ENCODE measurements around the gene BTD. TPM values are rescaled to one million over a fixed set of nuclear protein-coding genes. Genes with fewer than 3 reads are reported as not detected.

The BTD gene
- polyA plus RNA-seq, 1 donor (not counting 4 experiments of a cell fraction or from before 2014, with no cell fraction given) = 12.0 TPM

DNA sequence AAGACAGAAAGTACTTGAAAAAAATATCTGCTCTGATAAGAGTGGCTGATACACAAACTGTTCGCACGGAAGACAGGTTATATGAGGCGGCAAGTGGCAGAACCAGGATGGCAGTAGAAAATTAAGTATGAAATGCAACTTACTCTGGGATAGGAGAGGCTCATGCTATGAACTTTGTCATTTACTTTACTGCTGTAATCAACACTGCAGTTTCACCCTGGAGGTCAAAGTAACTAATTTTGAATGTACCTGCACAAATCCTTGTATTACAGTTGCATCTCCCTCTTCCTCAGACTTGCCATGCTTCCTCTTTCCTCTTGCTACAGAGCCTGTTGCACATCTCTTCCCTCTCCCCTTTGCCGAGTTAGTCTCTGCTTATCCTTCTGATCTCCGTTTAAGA lies 39.0 kb upstream of the BTD start:
- FAIRE-seq (no peak), DNase-seq (ENCODE audit: low read depth, low spot score) (no peak)
- Histone ChIP-seq H4K20me1 (ENCODE audit: control insufficient read depth, extremely low read depth, insufficient read depth, low read length) (no peaks in the 10 kb centered on the region), H3K9me3 (ENCODE audit: control insufficient read depth, low read depth, low read length) (no peaks in the 10 kb centered on the region), H3K4me2 (ENCODE audit: control insufficient read depth, extremely low read depth, insufficient read depth, low read depth, low read length) (no peak overlapping the region), H3K4me3 (ENCODE audit: control insufficient read depth in 2 of 3, extremely low read depth in 1 of 3, insufficient read depth in 2 of 3, low read depth in 1 of 3, low read length in 3 of 3) (no peak overlapping the region), H3K36me3 (ENCODE audit: control insufficient read depth in 2 of 2, extremely low read depth in 1 of 2, insufficient read depth in 2 of 2, low read length in 2 of 2) (peaks cover 7 to 11% of the 10 kb centered on the region in 2 experiments), H3K27me3 (ENCODE audit: control insufficient read depth, extremely low read depth, insufficient read depth, low read length) (no peaks in the 10 kb centered on the region), H3K27ac (ENCODE audit: control insufficient read depth, insufficient read depth, low read length) (no peak overlapping the region), H3K9me1 (ENCODE audit: control insufficient read depth, extremely low read depth, insufficient read depth, low read length) (no peaks in the 10 kb centered on the region), H3K9ac (ENCODE audit: control insufficient read depth, extremely low read depth, insufficient read depth, low read length) (no peak overlapping the region), H3K79me2 (ENCODE audit: control insufficient read depth, insufficient read depth, low read length) (no peaks in the 10 kb centered on the region), H3K4me1 (ENCODE audit: control insufficient read depth, extremely low read depth, insufficient read depth, low read length) (peaks cover 3% of the 10 kb centered on the region), H2AFZ (ENCODE audit: control insufficient read depth, low read length) (no peak overlapping the region)
- TF ChIP-seq, protein P1, sequence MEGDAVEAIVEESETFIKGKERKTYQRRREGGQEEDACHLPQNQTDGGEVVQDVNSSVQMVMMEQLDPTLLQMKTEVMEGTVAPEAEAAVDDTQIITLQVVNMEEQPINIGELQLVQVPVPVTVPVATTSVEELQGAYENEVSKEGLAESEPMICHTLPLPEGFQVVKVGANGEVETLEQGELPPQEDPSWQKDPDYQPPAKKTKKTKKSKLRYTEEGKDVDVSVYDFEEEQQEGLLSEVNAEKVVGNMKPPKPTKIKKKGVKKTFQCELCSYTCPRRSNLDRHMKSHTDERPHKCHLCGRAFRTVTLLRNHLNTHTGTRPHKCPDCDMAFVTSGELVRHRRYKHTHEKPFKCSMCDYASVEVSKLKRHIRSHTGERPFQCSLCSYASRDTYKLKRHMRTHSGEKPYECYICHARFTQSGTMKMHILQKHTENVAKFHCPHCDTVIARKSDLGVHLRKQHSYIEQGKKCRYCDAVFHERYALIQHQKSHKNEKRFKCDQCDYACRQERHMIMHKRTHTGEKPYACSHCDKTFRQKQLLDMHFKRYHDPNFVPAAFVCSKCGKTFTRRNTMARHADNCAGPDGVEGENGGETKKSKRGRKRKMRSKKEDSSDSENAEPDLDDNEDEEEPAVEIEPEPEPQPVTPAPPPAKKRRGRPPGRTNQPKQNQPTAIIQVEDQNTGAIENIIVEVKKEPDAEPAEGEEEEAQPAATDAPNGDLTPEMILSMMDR (optimal IDR thresholded peaks at IDR 0.05 in 1 of 3, IDR thresholded peaks at IDR 0.05 in 1 of 3, conservative IDR thresholded peaks at IDR 0.05 in 1 of 3; ENCODE audit: extremely low read depth in 1 of 3, insufficient read depth in 2 of 3, low read length in 3 of 3) = no peak
- no peak for TF ChIP-seq EZH2 (IDR thresholded peaks at IDR 0.05; ENCODE audit: low read length)
- dilution Hi-C loops (cut with MboI; ENCODE audit: extremely low pct_ligation_motif_present, low sequenced_read_pairs) = no loop called here

DNA sequence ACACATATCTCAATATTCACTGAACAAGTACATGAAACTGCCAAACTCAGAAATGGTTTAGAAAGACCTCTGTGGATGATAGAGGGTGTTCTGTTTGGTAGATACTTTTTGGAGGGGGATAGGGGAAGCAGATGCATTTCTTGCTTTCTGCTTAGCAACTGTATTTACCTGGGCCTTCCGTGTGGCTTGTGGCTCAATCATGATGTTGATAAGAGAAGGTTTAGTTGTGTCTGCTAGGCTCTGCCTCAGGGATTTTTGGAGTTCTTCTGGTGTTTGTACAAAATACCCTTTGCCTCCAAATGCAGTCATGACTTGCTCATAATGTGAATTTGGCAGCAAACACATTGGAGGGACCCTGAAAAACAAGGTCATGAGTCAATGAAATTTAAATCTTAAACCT lies 38.4 kb upstream of the BTD start:
- H2AFZ ChIP-seq (ENCODE audit: control insufficient read depth, low read length) = no peak overlapping the region
- no peak for DNase-seq (ENCODE audit: low read depth, low spot score)
- no peak for FAIRE-seq
- H3K36me3 ChIP-seq (ENCODE audit: control insufficient read depth in 2 of 2, extremely low read depth in 1 of 2, insufficient read depth in 2 of 2, low read length in 2 of 2) = peaks cover 7 to 12% of the 10 kb centered on the region in 2 experiments
- no peaks in the 10 kb centered on the region for H3K9me3 ChIP-seq (ENCODE audit: control insufficient read depth, low read depth, low read length)
- no peak overlapping the region for H3K9ac ChIP-seq (ENCODE audit: control insufficient read depth, extremely low read depth, insufficient read depth, low read length)
- no peak overlapping the region for H3K4me3 ChIP-seq (ENCODE audit: control insufficient read depth in 2 of 3, extremely low read depth in 1 of 3, insufficient read depth in 2 of 3, low read depth in 1 of 3, low read length in 3 of 3)
- no peaks in the 10 kb centered on the region for H4K20me1 ChIP-seq (ENCODE audit: control insufficient read depth, extremely low read depth, insufficient read depth, low read length)
- no peaks in the 10 kb centered on the region for H3K79me2 ChIP-seq (ENCODE audit: control insufficient read depth, insufficient read depth, low read length)
- TF ChIP-seq, protein P1 (optimal IDR thresholded peaks at IDR 0.05 in 1 of 3, IDR thresholded peaks at IDR 0.05 in 1 of 3, conservative IDR thresholded peaks at IDR 0.05 in 1 of 3; ENCODE audit: extremely low read depth in 1 of 3, insufficient read depth in 2 of 3, low read length in 3 of 3) = no peak
- no peak for TF ChIP-seq EZH2 (IDR thresholded peaks at IDR 0.05; ENCODE audit: low read length)
- dilution Hi-C loops (cut with MboI; ENCODE audit: extremely low pct_ligation_motif_present, low sequenced_read_pairs) = no loop called here
- H3K27me3 ChIP-seq (ENCODE audit: control insufficient read depth, extremely low read depth, insufficient read depth, low read length) = no peaks in the 10 kb centered on the region
- H3K9me1 ChIP-seq (ENCODE audit: control insufficient read depth, extremely low read depth, insufficient read depth, low read length) = no peaks in the 10 kb centered on the region
- no peak overlapping the region for H3K27ac ChIP-seq (ENCODE audit: control insufficient read depth, insufficient read depth, low read length)
- H3K4me2 ChIP-seq (ENCODE audit: control insufficient read depth, extremely low read depth, insufficient read depth, low read depth, low read length) = no peak overlapping the region
- H3K4me1 ChIP-seq (ENCODE audit: control insufficient read depth, extremely low read depth, insufficient read depth, low read length) = no peaks in the 10 kb centered on the region
